SK-N-SH (cell line): ENCODE results near the gene NMT2. TPM values are rescaled to one million over a fixed set of nuclear protein-coding genes. Genes with fewer than 3 reads are reported as not detected.

Source experiments
- CTCF ChIA-PET: fragments of 300-600, 350-600 bp; formaldehyde crosslinking; extraction: SDS; loops from one replicate; lab custom pipeline; 2021; lab: Yijun Ruan, JAX
- POLR2A ChIA-PET: fragments of 350-600 bp; sonication (Branson Sonifier 250); formaldehyde crosslinking; extraction: SDS; loops from one replicate; lab custom pipeline; 2020; ENCODE audit warnings: antibody characterized with exemption, inconsistent platforms; lab: Yijun Ruan, JAX
- DNase-seq: peaks from one replicate; pipeline ENCODE4 v3.0.0; 2012
- H2AFZ ChIP-seq: fragments of 200-600 bp; sonication (generic); 2 replicates; pipeline ENCODE4 v1.8.1; 2016; ENCODE audit warnings: antibody characterized with exemption, mild to moderate bottlenecking, low read depth
- H3F3A ChIP-seq: fragments of 200-600 bp; sonication (generic); replicated peaks from 2 replicates; pipeline ENCODE3; 2016; ENCODE audit warnings: antibody characterized with exemption, mild to moderate bottlenecking; ENCODE audit not compliant: insufficient read depth
- H3K27ac ChIP-seq, 2 experiments: fragments of 200-500 bp in 1 of 2; fragments of 200-600 bp in 1 of 2; sonication (Bioruptor generic) in 1 of 2; sonication (generic), shearing (Covaris generic) in 1 of 2; 2 replicates each; pipeline versions ENCODE4 v1.5.1 to v1.6.1; 2014 to 2016; ENCODE audit warnings: low read depth in 2 of 2, inconsistent platforms in 1 of 2, low read length in 1 of 2, mild to moderate bottlenecking in 1 of 2, mixed read lengths in 1 of 2
- H3K27me3 ChIP-seq: fragments of 200-600 bp; sonication (generic), shearing (Covaris generic); 2 replicates; pipeline ENCODE4 v1.6.1; 2016; ENCODE audit warnings: mixed run types; ENCODE audit not compliant: insufficient read depth
- H3K36me3 ChIP-seq, 2 experiments: fragments of 200-500 bp in 1 of 2; fragments of 200-600 bp in 1 of 2; sonication (Bioruptor generic) in 1 of 2; sonication (generic) in 1 of 2; replicated peaks in 1 of 2; 2 replicates each; pipeline versions ENCODE3 to v1.5.1; 2014 to 2016; ENCODE audit warnings: low read length in 1 of 2, mild to moderate bottlenecking in 1 of 2; ENCODE audit not compliant: insufficient read depth in 2 of 2, control insufficient read depth in 1 of 2
- H3K4me1 ChIP-seq, 2 experiments: fragments of 200-500 bp in 1 of 2; fragments of 200-600 bp in 1 of 2; sonication (Bioruptor generic) in 1 of 2; sonication (generic), shearing (Covaris generic) in 1 of 2; 2 replicates each; pipeline versions ENCODE4 v1.5.1 to v1.6.1; 2014 to 2016; ENCODE audit warnings: low read depth in 1 of 2, low read length in 1 of 2, mixed run types in 1 of 2; ENCODE audit not compliant: insufficient read depth in 2 of 2, control insufficient read depth in 1 of 2
- H3K4me2 ChIP-seq: fragments of 200-600 bp; sonication (generic), shearing (Covaris generic); 2 replicates; pipeline ENCODE4 v1.6.1; 2017; ENCODE audit warnings: mixed run types
- H3K4me3 ChIP-seq, 2 experiments: fragments of 200-500 bp in 1 of 2; fragments of 200-600 bp in 1 of 2; sonication (Bioruptor generic) in 1 of 2; sonication (generic), shearing (Covaris generic) in 1 of 2; 2 replicates each; pipeline versions ENCODE4 v1.5.1 to v1.8.1; 2014 to 2016; ENCODE audit warnings: low read depth in 2 of 2, inconsistent platforms in 1 of 2, low read length in 1 of 2, mild to moderate bottlenecking in 1 of 2, mixed read lengths in 1 of 2, moderate library complexity in 1 of 2
- H3K79me2 ChIP-seq: fragments of 200-600 bp; sonication (generic); 2 replicates; pipeline ENCODE4 v1.8.1; 2017; ENCODE audit warnings: mild to moderate bottlenecking; ENCODE audit not compliant: insufficient read depth
- H3K9ac ChIP-seq: fragments of 200-600 bp; sonication (generic); 2 replicates; pipeline ENCODE4 v1.6.1; 2017; ENCODE audit warnings: mixed run types
- H3K9me2 ChIP-seq: fragments of 200-600 bp; sonication (generic); 2 replicates; pipeline ENCODE4 v1.6.1; 2017; ENCODE audit warnings: mixed run types
- H3K9me3 ChIP-seq: fragments of 200-600 bp; sonication (generic); 2 replicates; pipeline ENCODE4 v1.6.1; 2017; ENCODE audit warnings: mixed run types, mild to moderate bottlenecking, moderate library complexity
- H4K20me1 ChIP-seq: fragments of 200-600 bp; sonication (generic); 2 replicates; pipeline ENCODE4 v1.6.1; 2017; ENCODE audit warnings: mild to moderate bottlenecking, mixed run types; ENCODE audit not compliant: insufficient read depth
- CTCF ChIP-seq: fragments of 200-600 bp; sonication (generic); IDR thresholded peaks from 2 replicates; pipeline ENCODE4 v1.6.1; 2017; ENCODE audit warnings: antibody characterized with exemption, mild to moderate bottlenecking, moderate library complexity
- EP300 ChIP-seq, 2 experiments: IDR thresholded peaks; 2 replicates each; pipeline versions ENCODE4 v1.4.0 to v1.6.1; 2012; ENCODE audit warnings: borderline replicate concordance in 1 of 2, low read depth in 1 of 2, low read length in 1 of 2
- FOSL2 ChIP-seq: IDR thresholded peaks from 2 replicates; pipeline ENCODE4 v1.4.0; 2012; ENCODE audit warnings: low read depth, mild to moderate bottlenecking, moderate library complexity, borderline replicate concordance
- GATA2 ChIP-seq: sonication (generic); formaldehyde crosslinking; IDR thresholded peaks from 2 replicates; pipeline ENCODE4 v1.5.0; 2020; ENCODE audit warnings: mild to moderate bottlenecking, missing genetic modification reagents
- IRF3 ChIP-seq: fragments of 150-350 bp; IDR thresholded peaks from 2 replicates; pipeline ENCODE4 v1.6.1; 2016; ENCODE audit warnings: mild to moderate bottlenecking, low read depth, low read length
- MAX ChIP-seq: IDR thresholded peaks from 2 replicates; pipeline ENCODE4 v1.4.0; 2012; ENCODE audit warnings: low read depth
- NFIC ChIP-seq: IDR thresholded peaks from 2 replicates; pipeline ENCODE4 v1.4.0; 2012; ENCODE audit warnings: borderline replicate concordance
- NRF1 ChIP-seq: IDR thresholded peaks from 2 replicates; pipeline ENCODE4 v1.6.1; 2012; ENCODE audit warnings: low read depth, mild to moderate bottlenecking, low read length
- POLR2AphosphoS5 ChIP-seq: IDR thresholded peaks from 2 replicates; pipeline ENCODE4 v1.6.1; 2012; ENCODE audit warnings: low read depth, low read length
- RAD21 ChIP-seq: IDR thresholded peaks from 2 replicates; pipeline ENCODE4 v1.6.1; 2012; ENCODE audit warnings: mild to moderate bottlenecking, low read length
- RCOR1 ChIP-seq: fragments of 150-350 bp; IDR thresholded peaks from 2 replicates; pipeline ENCODE4 v1.6.1; 2017; ENCODE audit warnings: antibody characterized with exemption, low read length
- RFX5 ChIP-seq: IDR thresholded peaks from 2 replicates; pipeline ENCODE4 v1.6.1; 2012; ENCODE audit warnings: mild to moderate bottlenecking, improper control_type of control experiment, low read length
- SIN3A ChIP-seq: IDR thresholded peaks from 2 replicates; pipeline ENCODE4 v1.6.1; 2012; ENCODE audit warnings: low read depth, mild to moderate bottlenecking, low read length, moderate library complexity, borderline replicate concordance
- TCF12 ChIP-seq: IDR thresholded peaks from 2 replicates; pipeline ENCODE4 v1.4.0; 2012
- TEAD4 ChIP-seq: IDR thresholded peaks from 2 replicates; pipeline ENCODE4 v1.4.0; 2012; ENCODE audit warnings: mild to moderate bottlenecking, borderline replicate concordance; ENCODE audit not compliant: insufficient read depth
- USF2 ChIP-seq: fragments of 150-350 bp; IDR thresholded peaks from 2 replicates; pipeline ENCODE4 v1.6.1; 2017; ENCODE audit warnings: antibody characterized with exemption, low read length, low read depth, borderline replicate concordance
- WGBS: methylation state at CpG from one replicate; pipeline ENCODE4 v1.1.6; 2017; ENCODE audit warnings: low lambda C conversion rate; 5-methylcytosine and 5-hydroxymethylcytosine counted together
- polyA plus RNA-seq, 3 experiments: library from polyadenylated mRNA; depleted of rRNA; stranded (reverse); fragments of >200 nt; gene quantifications; 2 replicates each; pipeline ENCODE4 v1.2.3, GENCODE V29; 2012
- TF ChIP-seq, protein P1 (sequence below): IDR thresholded peaks from 2 replicates; pipeline ENCODE4 v1.4.0; 2012; ENCODE audit warnings: low read depth, borderline replicate concordance
- TF ChIP-seq, protein P2 (sequence below): IDR thresholded peaks from 2 replicates; pipeline ENCODE4 v1.6.1; 2012; ENCODE audit warnings: mild to moderate bottlenecking, low read depth, low read length, moderate library complexity

The NMT2 gene
- polyA plus RNA-seq, 1 of the 3 experiments (the other 2 are of a cell fraction), result 25.9 TPM

- Histone ChIP-seq H3K4me1 (peaks cover 0 to 5% of the 10 kb centered on the region in 2 experiments; a peak in 2 of 4 replicates), H3K4me2 (no peak overlapping the region), H2AFZ (no peak overlapping the region), H3K9me3 (no peaks in the 10 kb centered on the region), H3F3A (peaks cover 5% of the 10 kb centered on the region), H3K4me3 (no peak overlapping the region), H4K20me1 (no peaks in the 10 kb centered on the region), H3K9me2 (no peaks in the 10 kb centered on the region), H3K9ac (no peak overlapping the region), H3K79me2 (peaks cover 6% of the 10 kb centered on the region)
- DNase-seq, result no peak
- WGBS, result 78% methylated on average over 6 of the region's 16 CpGs
- POLR2A ChIA-PET, result no interaction called here
- TF ChIP-seq RAD21, result no peak
- TF ChIP-seq FOSL2, result no peak
- no peak for TF ChIP-seq NRF1
- TF ChIP-seq POLR2AphosphoS5, result no peak
- TF ChIP-seq TEAD4, result no peak
- no peak for TF ChIP-seq TCF12
- no peak for TF ChIP-seq IRF3
- no peak for TF ChIP-seq RFX5
- no peak for TF ChIP-seq EP300 (IDR thresholded peaks at IDR 0.05; ENCODE audit: borderline replicate concordance in 1 of 2, low read depth in 1 of 2, low read length in 1 of 2)
- no peak for TF ChIP-seq USF2
- TF ChIP-seq, protein P1, sequence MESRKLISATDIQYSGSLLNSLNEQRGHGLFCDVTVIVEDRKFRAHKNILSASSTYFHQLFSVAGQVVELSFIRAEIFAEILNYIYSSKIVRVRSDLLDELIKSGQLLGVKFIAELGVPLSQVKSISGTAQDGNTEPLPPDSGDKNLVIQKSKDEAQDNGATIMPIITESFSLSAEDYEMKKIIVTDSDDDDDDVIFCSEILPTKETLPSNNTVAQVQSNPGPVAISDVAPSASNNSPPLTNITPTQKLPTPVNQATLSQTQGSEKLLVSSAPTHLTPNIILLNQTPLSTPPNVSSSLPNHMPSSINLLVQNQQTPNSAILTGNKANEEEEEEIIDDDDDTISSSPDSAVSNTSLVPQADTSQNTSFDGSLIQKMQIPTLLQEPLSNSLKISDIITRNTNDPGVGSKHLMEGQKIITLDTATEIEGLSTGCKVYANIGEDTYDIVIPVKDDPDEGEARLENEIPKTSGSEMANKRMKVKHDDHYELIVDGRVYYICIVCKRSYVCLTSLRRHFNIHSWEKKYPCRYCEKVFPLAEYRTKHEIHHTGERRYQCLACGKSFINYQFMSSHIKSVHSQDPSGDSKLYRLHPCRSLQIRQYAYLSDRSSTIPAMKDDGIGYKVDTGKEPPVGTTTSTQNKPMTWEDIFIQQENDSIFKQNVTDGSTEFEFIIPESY, result no peak
- TF ChIP-seq SIN3A, result no peak
- no peak for TF ChIP-seq CTCF
- TF ChIP-seq, protein P2, sequence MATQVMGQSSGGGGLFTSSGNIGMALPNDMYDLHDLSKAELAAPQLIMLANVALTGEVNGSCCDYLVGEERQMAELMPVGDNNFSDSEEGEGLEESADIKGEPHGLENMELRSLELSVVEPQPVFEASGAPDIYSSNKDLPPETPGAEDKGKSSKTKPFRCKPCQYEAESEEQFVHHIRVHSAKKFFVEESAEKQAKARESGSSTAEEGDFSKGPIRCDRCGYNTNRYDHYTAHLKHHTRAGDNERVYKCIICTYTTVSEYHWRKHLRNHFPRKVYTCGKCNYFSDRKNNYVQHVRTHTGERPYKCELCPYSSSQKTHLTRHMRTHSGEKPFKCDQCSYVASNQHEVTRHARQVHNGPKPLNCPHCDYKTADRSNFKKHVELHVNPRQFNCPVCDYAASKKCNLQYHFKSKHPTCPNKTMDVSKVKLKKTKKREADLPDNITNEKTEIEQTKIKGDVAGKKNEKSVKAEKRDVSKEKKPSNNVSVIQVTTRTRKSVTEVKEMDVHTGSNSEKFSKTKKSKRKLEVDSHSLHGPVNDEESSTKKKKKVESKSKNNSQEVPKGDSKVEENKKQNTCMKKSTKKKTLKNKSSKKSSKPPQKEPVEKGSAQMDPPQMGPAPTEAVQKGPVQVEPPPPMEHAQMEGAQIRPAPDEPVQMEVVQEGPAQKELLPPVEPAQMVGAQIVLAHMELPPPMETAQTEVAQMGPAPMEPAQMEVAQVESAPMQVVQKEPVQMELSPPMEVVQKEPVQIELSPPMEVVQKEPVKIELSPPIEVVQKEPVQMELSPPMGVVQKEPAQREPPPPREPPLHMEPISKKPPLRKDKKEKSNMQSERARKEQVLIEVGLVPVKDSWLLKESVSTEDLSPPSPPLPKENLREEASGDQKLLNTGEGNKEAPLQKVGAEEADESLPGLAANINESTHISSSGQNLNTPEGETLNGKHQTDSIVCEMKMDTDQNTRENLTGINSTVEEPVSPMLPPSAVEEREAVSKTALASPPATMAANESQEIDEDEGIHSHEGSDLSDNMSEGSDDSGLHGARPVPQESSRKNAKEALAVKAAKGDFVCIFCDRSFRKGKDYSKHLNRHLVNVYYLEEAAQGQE, result no peak
- no peak for TF ChIP-seq RCOR1
- no peak for TF ChIP-seq NFIC
- no peak for TF ChIP-seq GATA2 (CRISPR knock-in tag)
- no peak for TF ChIP-seq MAX
- TF ChIP-seq, all 33 proteins: peak for 0
- Histone ChIP-seq H3K36me3 (no peaks in the 10 kb centered on the region), H3K27ac (no peak overlapping the region), H3K27me3 (no peaks in the 10 kb centered on the region)
- CTCF ChIA-PET, result no interaction called here
Observed at GRCh38 chr10:15092855-15093408, 75.6 kb downstream of the NMT2 start.
